Activated T-helper 1 cell treated with anti-CD3 and anti-CD28 coated beads, Interleukin-2, amount 50 U/mL, for 16 hours (primary cell): ENCODE results near the gene SOX18.
"Not testable (repeated sequence)": the region's sequence is repeated elsewhere in the genome, so short reads cannot be mapped to it uniquely, and the experiment has no call there.

Experiments used
- DNase-seq, 2 donors: peaks; one replicate each; pipeline ENCODE4 v3.0.0-alpha.2; 2020; ENCODE audit warnings: low read depth in 1 of 2, low spot score in 1 of 2

SOX18 gene

GRCh38 chr20:64049060-64049877 is at the start of gene SOX18:
TSS of gene SOX18 (minus strand) at chr20:64049639. CDS start at chr20:64049516, 123 bp downstream.
- DNase-seq = no peak

DNA sequence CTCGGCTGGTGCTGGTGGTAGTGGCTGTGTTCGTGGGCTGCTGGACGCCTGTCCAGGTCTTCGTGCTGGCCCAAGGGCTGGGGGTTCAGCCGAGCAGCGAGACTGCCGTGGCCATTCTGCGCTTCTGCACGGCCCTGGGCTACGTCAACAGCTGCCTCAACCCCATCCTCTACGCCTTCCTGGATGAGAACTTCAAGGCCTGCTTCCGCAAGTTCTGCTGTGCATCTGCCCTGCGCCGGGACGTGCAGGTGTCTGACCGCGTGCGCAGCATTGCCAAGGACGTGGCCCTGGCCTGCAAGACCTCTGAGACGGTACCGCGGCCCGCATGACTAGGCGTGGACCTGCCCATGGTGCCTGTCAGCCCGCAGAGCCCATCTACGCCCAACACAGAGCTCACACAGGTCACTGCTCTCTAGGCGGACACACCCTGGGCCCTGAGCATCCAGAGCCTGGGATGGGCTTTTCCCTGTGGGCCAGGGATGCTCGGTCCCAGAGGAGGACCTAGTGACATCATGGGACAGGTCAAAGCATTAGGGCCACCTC is 49.1 kb upstream of the SOX18 start:
- DNase-seq = no peak

DNA sequence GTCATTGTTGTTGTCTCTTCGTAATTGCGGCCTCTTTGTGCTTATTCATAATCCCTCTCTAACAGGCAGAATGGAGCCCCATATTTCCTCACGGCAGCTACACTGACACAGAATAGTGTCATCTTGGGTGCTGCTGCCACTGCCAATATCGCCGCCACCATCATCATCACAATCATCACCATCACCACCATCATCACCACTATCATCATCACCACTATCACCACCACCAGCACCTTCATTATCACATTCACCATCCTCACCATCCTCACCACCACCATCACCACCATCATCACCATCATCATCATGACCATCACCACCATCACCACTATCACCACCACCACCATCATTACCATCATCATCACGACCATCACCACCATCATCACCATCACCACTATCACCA is 47.1 kb upstream of the SOX18 start:
- no peak for DNase-seq

GRCh38 chr20:64095927-64096326 is 46.5 kb upstream of the SOX18 start:
- no peak for DNase-seq

DNA sequence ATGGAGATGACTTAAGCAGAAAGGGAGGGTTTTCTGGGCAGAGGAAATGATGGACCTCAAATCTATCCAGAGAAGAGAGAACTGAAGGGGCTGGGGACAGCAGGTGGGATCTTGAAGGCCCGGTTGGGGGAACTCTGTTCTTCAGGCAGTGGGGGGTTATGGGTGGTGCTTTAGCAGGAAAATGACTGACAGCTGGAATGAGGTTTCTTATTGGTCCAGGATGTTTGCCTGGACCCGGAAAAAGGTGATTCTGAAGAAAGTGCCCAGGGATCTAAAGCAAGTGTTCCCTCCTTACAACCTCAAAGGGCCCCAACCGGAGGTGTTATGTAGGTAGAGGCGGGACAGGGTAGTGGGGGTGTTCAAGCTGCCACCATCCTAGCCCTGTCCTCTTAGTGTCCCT is 46.0 kb upstream of the SOX18 start:
- DNase-seq = no peak

DNA sequence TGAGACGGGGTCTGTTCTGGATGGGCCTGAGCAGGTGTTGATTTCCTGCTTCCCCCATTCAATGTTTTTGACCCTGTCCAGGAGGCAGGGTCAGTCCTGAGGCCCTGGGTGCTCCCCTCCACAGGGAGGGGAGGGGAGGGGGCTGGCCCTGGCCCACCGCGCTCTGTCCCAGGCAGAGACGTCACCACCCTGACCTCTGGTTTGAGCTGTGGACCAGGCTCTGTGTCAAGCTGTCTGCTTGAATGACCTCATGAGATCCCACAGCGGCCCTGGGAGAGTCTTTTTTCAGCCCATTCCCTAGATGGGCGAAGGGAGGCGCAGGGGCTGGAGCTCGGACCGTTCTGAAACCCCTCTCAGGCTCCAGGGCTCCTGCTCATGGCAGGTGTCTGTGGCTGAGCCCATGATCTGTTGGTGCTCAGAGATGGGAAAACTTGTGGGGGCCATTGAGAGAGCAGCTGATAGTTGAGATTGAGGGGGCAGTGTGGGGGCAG is 43.6 kb upstream of the SOX18 start:
- DNase-seq = no peak

DNA sequence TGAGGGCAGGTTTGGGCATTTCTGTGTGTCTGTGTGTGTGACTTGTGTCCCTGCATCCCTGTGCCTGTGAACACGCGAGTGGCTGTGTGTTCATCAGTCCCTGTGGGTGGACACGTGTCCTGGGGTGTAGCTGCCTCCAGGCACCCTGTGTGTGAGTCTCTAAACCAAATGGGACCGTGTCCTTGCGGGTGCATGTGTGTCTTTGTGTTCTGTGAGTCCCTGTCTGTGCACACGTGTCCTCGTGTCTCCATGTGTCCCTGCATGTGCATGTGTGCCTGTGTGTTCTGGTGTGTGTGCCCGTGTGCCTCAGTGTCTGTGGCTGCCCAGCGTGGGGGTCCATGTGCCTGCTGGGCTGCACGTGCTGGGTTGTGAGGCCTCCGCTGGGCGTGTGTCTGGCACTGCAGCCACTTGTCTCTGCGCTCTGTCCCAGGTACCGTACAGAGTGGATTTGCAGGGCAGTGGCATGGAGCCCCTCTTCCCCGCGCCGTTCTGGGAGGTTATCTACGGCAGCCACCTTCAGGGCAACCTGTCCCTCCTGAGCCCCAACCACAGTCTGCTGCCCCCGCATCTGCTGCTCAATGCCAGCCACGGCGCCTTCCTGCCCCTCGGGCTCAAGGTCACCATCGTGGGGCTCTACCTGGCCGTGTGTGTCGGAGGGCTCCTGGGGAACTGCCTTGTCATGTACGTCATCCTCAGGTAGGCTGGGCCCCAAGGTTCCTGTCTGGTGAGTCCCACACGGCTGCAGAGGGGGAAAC is 43.0 kb upstream of the SOX18 start:
- no peak for DNase-seq

DNA sequence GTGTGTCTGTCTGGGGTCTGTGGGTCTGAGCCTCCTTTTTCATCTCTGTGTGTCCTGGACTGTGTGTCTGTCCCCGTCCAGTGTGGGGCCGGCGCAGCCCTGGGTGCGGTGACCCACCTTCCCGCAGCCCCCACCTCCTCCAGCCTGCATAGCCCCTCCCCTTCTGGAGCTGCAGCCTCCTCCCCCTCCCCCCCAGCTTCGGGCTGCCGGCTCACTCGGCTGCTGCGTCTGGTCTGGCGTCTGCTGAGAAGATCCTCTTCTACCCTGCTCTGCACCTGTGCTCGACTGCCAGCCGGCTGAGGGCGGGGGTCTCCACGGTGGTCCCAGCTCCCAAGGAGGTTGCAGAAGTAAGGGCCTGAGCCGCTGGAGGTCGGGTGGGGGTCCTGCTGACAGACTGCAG is 42.3 kb upstream of the SOX18 start:
- no peak for DNase-seq

DNA sequence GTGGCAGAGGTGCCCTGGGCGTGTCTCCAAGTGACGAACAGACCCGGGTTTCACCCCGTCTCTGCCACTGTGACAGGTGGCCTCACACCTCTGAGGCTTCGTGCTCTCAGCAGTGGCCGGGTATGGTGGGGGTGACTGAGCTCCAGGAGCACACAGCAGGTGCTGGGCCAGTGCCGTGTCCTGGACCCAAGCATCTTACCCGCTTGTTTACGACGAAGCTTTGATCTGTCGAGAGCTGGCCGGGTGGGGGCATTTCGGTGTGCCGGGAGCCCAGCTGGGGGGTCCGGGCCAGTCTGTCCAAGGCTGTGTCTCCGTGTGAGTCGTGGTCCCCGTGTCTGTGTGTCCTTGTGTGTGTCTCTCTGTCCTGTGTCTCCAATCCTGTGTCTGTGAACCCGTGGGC is 41.9 kb upstream of the SOX18 start:
- no peak for DNase-seq

- DNase-seq = no peak
These were observed 40.7 kb upstream of the SOX18 start for GRCh38 chr20:64090165-64090564.

DNA sequence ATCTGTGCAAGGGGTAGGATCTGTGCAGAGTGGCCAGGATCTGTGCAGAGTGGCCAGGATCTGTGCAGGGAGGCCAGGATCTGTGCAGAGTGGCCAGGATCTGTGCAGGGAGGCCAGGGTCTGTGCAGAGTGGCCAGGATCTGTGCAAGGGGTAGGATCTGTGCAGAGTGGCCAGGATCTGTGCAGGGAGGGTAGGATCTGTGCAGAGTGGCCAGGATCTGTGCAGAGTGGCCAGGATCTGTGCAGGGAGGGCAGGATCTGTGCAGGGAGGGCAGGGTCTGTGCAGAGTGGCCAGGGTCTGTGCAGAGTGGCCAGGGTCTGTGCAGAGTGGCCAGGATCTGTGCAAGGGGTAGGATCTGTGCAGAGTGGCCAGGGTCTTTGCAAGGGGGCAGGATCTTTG is 39.1 kb upstream of the SOX18 start:
- DNase-seq = not testable (repeated sequence)

GRCh38 chr20:64087226-64087825 is 37.9 kb upstream of the SOX18 start:
- not testable (repeated sequence) for DNase-seq

DNA sequence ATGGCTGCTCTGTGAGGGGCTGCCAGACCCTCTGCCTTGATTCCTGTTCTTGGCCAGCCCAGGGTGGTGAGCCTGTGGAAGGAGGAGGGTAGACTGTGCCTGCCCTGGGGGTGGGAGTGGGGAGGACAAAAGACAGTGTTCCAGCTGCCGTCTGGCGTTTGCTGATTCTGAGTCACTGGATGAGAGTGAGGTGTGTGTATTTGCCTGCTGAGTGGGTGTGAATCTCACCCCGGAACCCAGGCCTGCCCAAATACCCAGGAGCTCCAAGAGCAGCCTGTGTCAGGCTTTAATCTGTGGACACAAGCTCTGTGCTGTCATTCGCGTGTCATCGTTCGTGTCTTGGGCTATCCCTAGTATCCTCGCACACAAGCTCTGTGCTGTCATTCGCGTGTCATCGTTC is 37.4 kb upstream of the SOX18 start:
- DNase-seq = no peak

DNA sequence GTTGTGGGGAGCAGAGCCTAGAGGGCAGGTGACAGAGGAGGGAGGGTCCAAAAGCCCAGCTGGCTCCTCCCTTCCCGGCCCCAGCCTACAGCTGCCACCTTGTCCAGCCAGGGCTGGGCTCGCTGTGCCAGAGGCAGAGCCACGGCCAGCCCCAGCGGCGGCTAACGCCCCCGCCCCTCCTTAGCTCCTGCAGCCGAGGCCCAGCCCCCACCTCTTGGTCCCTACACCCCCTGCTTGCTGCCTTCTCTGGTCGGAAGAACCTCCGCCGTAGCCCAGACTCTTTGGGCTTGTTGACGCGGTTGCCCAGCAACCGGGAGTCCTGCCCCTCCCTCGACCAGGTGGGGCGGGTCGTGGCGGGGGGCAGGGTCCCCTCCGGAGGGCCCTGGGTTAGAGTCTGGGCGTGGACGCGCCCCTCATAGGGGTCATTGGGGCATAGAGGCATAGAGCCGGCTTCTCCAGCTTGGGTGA is 35.3 kb upstream of the SOX18 start:
- DNase-seq = no peak

DNA sequence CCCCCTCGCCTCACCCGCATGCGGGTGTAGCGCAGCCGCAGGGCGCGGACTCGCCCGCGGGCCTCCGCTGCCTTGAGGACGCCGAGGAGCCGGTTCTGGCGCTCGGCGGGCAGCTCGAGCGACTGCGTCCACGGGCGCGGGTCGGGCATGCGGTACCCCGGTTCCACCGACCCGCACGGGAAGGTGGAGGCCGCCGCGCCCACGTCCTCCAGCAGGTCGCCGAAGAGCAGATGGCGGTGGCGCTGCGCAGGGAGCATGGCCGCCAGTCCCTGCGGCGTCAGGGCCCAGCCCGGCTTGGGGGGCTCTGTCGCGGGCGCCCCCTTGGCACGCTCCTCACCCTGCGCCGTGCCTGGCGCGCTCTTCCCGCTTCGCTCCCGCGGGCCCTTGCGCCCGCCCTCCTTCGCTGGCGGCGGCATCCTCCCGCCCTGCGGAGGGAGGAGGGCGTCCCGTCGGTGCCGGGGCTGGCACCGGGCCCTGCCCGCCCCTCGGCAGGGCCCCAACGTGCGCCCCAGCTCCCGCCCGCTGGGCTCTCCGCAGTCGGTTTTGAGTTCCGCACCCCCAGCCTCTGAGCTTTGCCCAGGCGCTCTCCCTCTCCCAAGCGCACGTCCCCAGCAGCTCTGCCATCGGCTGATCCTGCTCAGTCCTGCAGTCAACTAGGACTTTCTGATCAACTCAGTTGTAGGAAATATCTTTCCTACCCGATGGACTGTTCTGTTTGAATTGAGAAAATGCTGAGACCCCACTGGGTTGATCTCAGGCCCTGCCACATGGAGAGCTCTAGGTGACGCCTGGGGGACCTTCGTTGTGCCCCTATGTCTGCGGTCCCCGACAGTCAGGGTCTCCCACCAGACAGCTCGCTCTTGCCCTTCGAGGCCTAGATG is 34.6 kb upstream of the SOX18 start, which contains the start of gene LKAAEAR1:
Gene LKAAEAR1 (minus strand): TSS at position 595 of the 881 bp plus-strand sequence. CDS start 179 bp downstream, at position 416.
- no peak for DNase-seq

GRCh38 chr20:64083378-64083803 is 34.0 kb upstream of the SOX18 start:
- peak; percentile 40 to 45 for DNase-seq

DNA sequence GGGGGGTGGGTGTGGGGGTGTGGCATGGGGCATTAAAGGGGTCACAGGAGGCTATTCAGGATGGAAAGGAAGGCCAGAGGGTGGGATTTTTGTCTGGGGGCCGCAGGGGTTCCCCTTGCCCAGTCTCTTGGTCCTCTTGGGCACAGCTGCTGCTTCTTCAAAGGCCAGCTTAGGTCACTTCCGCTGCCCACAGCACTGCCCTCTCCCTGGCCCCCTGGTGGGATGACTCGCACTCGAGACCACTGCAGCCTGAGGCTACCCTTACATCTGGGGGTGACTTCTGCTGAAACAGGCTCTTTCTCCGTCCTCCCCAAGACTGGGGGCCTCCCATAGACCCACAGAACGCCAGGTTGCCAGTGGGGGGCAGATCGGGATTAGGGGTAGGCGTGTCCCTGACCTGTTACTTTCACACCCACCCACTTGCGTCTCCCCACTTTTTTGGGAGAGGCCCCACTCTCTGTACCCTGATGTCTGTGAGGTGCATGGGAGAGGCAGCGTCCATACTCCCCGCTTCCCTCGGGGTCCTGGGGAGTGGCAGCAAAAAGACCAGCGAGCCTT is 33.5 kb upstream of the SOX18 start:
- no peak for DNase-seq

GRCh38 chr20:64082126-64082731 is 32.8 kb upstream of the SOX18 start:
- DNase-seq = no peak

DNA sequence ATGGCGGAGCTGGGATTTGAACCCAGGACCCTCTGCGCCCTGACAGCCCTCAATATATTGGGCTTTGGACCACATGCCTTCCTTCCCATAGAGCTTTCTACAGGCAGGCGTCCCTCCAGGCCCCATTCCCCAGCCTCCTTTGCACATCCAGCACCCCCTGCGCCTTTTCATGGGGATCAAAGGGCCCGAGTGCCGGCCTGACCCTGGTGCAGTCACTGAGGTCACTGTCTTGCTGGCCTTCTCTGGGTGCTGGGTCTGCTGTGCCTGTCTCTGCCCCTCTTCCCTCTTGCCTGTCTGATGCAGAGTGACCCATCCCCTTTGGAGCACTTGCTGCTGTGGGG is 32.2 kb upstream of the SOX18 start:
- no peak for DNase-seq
